GM12872 (cell line): ENCODE measurements around the gene VGLL4.

Experiments
- TF ChIP-seq, protein P1 (sequence below): IDR thresholded peaks from 3 replicates; pipeline ENCODE4 v1.5.1; 2011; ENCODE audit warnings: low read depth, mild to moderate bottlenecking, low read length, moderate library complexity; ENCODE audit not compliant: insufficient read depth

Gene VGLL4

GRCh38 chr3:11672363-11672762 is 28.6 kb upstream of the VGLL4 start:
- TF ChIP-seq, protein P1, sequence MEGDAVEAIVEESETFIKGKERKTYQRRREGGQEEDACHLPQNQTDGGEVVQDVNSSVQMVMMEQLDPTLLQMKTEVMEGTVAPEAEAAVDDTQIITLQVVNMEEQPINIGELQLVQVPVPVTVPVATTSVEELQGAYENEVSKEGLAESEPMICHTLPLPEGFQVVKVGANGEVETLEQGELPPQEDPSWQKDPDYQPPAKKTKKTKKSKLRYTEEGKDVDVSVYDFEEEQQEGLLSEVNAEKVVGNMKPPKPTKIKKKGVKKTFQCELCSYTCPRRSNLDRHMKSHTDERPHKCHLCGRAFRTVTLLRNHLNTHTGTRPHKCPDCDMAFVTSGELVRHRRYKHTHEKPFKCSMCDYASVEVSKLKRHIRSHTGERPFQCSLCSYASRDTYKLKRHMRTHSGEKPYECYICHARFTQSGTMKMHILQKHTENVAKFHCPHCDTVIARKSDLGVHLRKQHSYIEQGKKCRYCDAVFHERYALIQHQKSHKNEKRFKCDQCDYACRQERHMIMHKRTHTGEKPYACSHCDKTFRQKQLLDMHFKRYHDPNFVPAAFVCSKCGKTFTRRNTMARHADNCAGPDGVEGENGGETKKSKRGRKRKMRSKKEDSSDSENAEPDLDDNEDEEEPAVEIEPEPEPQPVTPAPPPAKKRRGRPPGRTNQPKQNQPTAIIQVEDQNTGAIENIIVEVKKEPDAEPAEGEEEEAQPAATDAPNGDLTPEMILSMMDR: no peak

GRCh38 chr3:11671648-11672100 is 28.0 kb upstream of the VGLL4 start:
- TF ChIP-seq, protein P1: no peak

DNA sequence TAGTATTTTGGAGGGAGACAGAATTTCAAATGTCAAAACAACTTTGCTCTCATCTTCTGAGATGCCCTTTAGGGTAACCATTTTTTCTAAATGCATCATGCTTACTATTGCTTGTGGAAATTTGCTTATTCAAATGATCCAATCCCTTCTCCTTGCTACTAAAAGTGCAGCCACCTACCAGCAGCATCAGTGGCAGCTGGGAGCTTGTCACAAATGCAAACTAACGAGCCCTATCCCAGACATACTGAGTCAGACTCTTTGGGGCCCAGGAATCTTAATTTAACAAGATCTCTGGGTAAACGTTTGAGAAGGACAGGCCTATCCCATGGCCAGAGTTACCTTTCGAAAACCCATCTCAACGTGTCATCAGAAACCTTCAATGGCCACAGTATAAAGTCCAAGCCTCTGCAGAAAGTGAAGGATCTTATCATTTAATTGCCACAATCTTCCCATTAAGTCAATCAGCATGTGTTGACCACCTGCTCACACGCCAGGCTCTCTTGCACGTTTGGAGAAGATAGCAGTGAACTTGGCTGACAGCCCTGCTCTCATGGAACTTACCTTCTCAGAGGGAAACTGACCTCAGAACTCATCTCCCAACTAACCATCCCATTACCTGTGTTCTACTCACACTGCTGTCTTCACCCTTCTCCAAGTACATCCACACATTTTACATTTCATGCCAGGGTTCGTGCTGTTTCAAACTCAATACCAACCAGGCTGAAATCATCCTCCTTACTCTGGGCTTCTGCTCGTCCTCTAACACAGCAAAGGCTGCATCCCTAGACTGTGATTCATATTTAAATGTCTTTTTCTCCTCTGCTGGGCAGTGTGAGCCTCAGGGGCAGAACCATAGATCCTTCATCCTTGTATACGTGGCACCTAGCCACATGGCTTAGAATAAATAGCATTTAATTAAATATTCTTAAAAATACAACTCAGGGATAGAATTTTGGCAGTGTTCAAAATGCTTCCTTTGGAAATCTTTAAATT is 24.8 kb upstream of the VGLL4 start:
- TF ChIP-seq, protein P1: no peak

DNA sequence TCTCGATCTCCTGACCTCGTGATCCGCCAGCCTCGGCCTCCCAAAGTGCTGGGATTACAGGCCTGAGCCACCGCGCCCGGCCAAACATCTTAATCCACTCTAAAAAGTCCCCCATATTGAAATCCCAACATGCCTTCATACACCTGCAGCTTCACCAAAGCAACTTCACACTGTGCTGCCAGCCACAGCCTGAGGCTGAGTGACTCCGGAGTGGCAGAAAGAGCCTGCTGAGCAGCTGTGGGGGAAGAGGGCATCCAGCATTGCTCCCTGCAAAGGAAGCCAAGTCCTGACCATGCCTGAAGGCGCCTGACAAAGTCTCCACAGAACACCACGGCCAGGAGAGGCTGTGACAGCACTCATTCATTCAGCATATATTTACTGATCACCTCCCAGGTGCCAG is 21.6 kb upstream of the VGLL4 start:
- TF ChIP-seq, protein P1: no peak

DNA sequence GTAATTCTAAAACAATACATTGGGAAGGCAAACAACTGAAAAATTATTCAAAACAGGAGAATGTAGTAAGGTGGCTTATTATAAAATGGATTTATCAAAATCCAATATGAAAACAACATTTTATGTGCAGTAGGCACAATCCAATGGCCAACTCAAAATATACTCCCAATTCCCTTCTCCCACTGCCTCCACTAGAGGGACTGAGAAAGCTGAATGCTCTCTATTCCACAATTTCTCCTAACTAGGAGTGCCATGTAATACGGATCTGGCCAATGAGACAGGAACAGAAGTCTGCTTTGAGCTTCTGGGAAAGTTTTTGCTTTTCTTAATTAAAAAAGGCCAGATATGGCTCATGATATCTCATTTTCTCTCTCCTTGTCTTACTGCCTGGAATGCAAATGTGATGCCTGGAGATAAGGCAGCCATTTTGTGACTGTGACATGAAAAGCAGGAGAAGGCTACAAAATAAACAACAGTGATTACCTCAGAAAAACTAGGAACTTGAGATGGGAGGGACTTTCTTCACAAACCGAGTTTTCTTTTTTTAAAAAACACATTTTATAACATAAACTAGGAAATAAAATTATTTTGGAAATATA is 18.8 kb upstream of the VGLL4 start:
- TF ChIP-seq, protein P1: no peak

DNA sequence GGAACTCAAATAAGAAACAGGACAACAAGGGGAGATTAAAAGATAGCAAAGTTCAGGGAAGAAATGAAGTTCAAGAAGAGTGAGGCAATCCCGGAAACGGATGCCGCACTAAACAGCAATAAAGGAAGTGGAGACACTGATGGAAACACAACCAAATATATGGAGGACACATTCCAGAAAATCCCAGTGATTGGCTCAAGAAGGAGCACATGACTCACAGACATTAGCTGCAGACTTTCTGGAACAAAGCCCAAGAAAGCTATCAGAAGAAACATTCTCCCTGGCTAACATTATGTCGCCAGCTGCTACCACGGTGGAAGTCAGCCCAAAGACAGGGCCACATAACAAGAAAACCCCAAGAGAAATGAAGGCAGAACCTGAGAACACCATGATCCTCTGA is 18.1 kb upstream of the VGLL4 start:
- TF ChIP-seq, protein P1: no peak

GRCh38 chr3:11661052-11661656 is 17.4 kb upstream of the VGLL4 start:
- TF ChIP-seq, protein P1: no peak
